LoVo (cell line): ENCODE data around the gene CDH9.

Experiments
- DNase-seq: peaks from one replicate; pipeline ENCODE4 v3.0.0-alpha.2; 2016; ENCODE audit warnings: low spot score

The CDH9 gene, protein sequence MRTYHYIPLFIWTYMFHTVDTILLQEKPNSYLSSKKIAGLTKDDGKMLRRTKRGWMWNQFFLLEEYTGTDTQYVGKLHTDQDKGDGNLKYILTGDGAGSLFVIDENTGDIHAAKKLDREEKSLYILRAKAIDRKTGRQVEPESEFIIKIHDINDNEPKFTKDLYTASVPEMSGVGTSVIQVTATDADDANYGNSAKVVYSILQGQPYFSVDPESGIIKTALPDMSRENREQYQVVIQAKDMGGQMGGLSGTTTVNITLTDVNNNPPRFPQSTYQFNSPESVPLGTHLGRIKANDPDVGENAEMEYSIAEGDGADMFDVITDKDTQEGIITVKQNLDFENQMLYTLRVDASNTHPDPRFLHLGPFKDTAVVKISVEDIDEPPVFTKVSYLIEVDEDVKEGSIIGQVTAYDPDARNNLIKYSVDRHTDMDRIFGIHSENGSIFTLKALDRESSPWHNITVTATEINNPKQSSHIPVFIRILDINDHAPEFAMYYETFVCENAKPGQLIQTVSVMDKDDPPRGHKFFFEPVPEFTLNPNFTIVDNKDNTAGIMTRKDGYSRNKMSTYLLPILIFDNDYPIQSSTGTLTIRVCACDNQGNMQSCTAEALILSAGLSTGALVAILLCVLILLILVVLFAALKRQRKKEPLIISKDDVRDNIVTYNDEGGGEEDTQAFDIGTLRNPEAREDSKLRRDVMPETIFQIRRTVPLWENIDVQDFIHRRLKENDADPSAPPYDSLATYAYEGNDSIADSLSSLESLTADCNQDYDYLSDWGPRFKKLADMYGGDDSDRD

DNA sequence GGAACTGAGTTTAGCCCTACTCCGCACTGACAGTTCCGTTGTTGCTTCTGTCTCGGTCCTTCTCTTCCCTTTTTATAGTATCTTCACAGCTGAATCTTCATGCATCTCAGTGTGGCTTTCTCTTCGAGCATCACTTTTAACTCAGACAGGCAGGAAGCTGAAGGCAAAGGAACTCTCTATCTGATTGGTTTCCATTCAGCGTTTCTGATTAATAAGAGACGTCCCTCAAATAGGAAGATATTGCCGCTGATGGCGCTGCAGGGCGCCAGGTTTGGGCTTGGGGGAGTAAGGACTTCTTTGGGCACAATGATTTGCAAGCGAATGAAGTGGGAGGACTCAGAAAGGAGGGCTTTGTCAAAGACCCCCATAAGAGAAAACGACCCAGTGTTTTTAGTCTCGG lies at the start of gene CDH9:
CDH9 (minus strand) TSS at position 111 of the 400 bp plus-strand sequence. CDS start 50,253 bp downstream, outside the sequence.
- no peak for DNase-seq

DNA sequence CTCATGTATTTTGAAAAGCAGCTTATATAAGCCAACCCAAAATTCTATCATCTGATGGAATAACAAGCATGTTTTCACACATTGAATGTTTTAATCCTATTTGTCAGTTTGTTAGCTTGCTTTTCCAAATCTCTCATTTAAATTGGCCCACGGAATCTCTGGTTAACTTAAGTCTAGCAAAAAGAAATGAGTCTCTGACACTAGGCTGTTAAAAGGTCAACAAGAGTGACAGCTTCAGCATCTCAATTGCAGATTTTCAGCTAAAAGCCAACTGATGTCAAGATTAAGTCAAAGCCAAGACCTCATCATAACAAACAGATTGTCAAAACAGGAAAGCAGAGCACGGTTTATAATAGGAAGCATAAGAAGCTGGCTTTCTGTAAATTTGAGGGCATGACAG lies 49.4 kb upstream of the CDH9 start:
- no peak for DNase-seq

DNA sequence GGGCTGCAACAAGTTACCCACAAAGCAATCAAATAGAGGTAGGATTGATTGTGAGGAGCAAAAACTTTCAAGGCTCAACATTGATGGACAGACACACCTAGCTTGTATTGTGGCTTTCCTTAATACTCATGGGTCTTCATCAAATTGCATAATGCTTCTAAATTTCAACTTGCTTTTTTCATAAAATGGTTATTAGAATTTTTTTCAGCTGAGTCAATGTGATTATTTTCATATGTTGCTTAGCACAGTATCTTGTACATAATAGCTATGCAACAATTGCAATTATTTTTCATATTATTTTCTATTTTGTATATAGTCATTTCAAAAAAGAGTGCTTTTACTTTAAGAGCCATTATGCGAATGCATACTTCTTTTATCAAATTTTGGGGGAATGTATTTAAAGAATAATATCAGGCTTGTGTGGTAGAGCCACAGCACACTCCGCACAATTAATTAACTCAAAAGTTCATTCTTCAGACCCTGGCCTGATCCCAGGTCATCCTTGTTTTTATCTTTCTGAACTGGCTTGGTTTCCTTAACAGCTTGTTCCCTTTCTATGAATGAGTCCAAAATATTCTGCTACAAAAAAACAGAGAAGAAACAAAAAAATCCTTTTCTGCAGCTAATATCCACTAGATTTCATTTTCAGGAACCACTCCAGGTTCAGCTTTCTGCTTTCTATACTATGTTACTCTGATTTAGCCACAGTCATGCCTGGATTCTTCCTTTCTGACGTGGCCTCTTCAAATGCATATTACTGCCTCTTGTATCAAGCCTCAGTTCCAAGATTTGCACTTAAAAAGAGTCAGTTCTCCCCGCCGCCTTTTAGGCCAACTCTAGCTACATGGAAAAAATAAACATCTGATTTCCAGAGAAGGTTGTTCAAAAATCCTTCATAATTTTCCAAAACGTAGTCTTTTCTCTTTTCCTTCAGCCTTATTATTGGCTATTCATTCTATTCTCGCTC lies 45.3 kb upstream of the CDH9 start:
- DNase-seq: no peak

DNA sequence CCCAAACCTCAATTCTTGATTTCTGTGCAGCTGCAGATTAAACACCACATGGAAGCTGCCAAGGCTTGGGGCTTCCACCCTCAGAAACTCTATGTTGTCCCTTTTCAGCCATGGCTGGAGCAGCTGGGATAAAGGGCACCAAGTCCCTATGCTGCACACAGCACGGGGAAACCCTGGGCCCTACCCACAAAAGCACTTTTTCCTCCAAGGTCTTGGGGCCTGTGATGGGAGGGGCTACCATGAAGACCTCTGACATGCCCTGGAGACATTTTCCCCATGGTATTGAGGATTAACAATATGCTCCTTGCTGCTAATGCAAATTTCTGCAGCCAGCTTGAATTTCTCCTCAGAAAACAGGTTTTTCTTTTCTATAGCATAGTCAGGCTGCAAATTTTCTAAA lies 41.8 kb upstream of the CDH9 start:
- no peak for DNase-seq

GRCh38 chr5:27062451-27062850 lies 24.1 kb upstream of the CDH9 start:
- no peak for DNase-seq

GRCh38 chr5:27048510-27048909 lies 10.1 kb upstream of the CDH9 start:
- DNase-seq: no peak

DNA sequence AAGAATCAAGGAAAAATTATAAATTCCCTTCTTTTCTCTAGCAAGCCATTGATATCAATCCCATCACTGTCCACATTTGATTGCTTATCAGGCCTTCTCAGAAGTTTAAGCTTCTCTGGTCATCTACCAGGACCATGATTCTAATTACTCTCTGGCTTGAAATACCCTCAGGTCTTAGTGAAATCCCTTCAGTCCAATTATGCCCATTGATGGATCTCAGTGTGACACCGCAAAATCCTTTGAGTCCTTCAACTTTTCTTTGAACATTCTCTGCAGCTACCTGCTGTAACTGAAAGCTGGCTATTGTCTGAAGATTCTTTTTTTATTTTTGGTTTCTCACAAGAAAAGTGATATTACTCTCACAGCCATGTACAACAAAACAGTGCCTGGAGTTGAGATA lies 3.0 kb upstream of the CDH9 start:
- DNase-seq: no peak

DNA sequence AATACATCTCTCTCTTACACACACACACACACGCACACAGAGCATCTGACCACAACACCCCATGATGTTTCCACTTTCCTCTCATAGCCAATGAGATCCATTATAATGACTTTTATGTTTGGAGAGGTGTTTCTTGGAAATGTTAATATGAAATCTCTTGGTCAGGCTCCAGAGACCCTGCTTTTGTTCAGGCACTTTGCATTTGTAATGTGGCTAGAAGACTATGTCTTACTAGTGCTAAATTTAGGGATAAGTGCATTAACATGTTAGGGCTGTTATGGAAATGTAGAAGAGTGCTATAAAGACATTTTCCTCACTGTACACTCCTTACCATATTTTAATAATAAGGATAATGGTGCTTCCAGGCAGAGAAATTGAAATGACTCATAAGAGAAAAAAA lies 3.8 kb downstream of the CDH9 start:
- no peak for DNase-seq

DNA sequence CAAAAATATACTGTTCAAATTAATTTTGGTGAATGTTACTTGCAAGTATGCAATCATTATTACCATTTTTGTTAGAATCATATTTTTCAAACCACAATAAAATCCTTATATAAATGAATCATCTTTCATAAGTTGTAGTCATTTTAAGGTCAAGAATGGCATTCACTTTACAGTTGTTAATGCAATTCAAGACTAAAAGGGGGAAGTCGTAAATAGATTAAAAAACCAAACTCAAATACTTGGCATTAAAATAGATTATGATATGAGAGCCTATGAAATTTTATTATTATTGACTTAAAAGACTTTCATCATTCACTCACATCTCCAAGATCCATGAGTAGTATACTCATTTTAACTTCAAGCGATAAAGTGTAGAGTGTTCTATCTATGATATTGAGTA lies 11.6 kb downstream of the CDH9 start:
- no peak for DNase-seq

DNA sequence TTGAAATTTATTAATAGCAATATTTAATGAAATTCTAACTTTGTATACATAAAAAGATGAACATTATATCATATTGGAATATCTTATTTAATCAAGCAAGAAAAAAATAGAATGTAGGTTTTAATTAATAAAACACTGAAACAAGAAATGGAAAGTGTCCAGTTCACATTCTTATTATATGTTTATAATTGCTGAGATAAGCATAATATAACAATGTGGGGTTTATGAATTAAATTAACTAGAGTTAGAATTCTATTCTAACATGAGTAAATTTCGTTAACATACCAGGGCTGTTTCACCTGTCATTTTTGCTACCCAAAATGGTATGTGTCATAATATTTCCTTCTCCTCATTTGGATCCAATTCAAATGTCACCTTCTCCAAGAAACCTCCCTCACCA lies 12.3 kb downstream of the CDH9 start:
- DNase-seq: no peak

DNA sequence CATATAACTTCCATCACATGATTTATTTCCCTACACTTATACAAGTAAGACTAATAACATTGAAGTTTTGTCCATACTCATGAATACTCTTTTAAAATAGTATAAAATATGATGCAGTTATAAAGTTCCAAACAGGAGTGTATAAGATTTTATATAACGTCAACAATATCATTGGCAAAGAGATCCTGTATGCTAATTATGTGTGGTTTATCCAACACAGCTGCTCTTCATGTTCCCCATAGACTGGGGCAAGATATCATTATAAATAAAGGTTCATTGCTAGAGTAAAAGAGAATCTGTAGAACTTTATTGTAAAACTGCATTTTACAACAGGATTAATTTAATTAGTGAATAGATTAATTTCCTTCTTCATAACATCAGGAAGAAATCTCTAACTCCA lies 16.9 kb downstream of the CDH9 start:
- no peak for DNase-seq

GRCh38 chr5:27020973-27021372 lies 17.4 kb downstream of the CDH9 start:
- peak; percentile 34 for DNase-seq

DNA sequence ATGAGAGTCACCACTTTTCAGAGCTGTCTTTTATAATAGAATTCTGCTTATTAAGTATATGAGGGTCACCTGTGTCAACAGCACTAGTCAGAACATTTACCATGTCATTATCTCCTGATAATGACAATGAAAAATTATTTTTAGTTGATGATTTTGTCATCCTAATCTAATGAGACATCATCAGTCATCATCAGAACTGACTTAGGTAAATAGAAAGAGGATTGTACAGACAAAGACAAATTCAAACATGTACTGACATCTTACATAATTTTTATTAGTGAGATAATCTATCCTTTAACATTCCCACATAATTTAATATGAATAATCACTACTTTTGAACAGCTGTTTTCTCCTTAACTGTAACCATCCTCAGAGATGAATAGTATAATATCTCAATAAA lies 22.6 kb downstream of the CDH9 start:
- DNase-seq: no peak

DNA sequence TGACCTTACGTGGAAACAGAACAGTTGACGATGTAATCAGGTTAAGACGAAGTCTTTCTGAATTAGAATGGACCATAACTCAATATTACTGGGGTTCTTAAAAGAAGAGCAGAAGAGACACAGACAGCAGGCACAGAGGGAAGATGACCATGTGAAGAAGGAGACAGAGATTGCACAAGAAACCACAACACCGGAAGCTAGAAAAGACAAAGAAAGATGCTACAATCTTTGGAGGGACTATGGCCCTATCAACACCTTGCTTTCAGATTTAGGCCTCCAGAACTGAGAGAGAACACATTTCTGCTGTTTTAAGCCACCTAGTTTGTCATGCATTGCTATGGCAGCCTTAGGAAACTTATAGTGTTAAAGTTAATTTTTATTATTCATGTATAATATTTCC lies 27.1 kb downstream of the CDH9 start:
- no peak for DNase-seq

DNA sequence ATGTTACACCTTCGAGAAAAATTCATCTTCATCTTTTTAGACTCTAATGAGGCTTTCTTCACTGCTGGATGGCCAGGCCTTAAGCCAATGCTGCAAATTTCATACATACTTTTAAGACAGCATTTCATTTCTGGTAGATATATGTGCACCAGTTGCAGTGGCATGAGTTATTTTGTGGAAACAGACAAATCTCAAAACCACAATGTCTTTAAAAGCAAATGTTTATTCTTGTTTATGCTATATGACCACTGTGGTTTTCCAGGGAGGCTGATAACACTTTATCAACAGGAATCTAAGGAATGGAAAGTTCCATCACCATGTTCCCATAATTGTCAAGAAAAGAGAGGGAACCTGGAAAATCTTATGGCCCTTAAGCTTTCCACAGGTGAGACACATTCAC lies 27.7 kb downstream of the CDH9 start:
- no peak for DNase-seq

GRCh38 chr5:27009540-27009915 lies 28.9 kb downstream of the CDH9 start:
- DNase-seq: no peak

- DNase-seq: no peak
These were observed 29.5 kb downstream of the CDH9 start for GRCh38 chr5:27008604-27009539.

- DNase-seq: no peak
These were observed 31.3 kb downstream of the CDH9 start for GRCh38 chr5:27007121-27007520.

DNA sequence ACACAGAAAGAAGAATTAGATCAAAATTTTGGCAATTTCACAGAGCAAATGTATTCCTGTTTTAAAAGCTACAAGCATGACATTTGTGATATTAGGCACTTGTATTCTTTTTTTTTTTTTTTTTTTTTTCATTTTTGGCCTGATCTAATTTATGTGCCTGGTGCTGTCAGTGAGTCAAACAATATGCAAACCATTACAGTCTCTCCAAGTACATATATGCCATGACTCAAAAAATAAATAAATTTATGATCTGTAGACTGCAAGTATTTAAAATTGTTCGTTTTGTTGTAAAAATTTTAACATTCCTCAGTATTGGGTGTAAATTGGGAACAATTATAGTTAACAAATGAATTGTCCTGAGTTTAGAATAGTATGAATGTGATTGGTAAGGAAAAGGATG lies 51.4 kb downstream of the CDH9 start:
- DNase-seq: no peak

DNA sequence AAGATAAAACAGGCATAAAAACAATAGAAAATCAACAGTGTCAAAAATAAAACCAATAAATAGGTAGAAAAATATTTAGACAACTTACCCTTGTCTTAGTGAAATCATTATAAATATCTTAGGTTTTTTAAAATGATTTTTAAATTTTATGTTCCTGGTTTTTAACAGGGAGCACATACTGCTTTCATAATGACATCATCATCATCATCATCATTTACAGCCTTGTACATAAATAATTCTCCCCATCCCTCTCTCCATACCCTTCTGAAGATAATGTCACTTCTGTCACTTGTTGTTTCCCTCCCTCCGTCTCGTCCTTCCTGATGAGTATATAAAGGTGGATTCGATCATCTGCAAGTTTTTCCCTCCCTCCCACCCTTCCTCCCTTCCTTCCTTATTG lies 56.6 kb downstream of the CDH9 start:
- no peak for DNase-seq

DNA sequence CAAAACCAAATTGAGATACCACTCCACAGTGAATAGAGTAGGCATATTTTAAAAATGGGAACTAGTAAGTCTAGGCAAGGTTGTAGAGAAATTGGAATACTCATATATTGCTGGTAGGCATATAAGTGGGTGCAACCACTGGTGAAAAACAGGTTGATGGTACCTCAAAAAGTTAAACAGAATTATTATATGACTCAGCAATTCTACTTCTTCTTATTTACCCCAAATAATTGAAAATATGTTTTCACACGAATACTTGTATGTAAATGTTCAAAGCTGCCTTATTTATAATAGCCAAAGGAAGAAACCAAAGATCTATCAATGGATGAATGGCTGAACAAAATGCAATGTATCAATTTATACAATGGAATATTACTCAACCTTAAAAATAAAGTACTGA lies 79.1 kb downstream of the CDH9 start:
- no peak for DNase-seq
